Naive B cell (primary cell): Measurements from ENCODE around the gene RBM34. TPM values are rescaled to one million over a fixed set of nuclear protein-coding genes. Genes with fewer than 3 reads are reported as not detected.
"Not testable (repeated sequence)": the region's sequence is repeated elsewhere in the genome, so short reads cannot be mapped to it uniquely, and the experiment has no call there.

Experiments
- ATAC-seq, 2 donors: fragments of 150-1000 bp; cut with Tn5 transposase; 2 replicates each; pipeline ENCODE4 v1.10.0; 2021; ENCODE audit warnings: low read depth in 2 of 2, mild to moderate bottlenecking in 2 of 2, moderate library complexity in 2 of 2
- DNase-seq: peaks from one replicate; pipeline ENCODE4 v3.0.0; 2022
- H3K27ac Mint-ChIP-seq, 6 donors: one replicate each; pipeline ENCODE4 v1.8.0; 2020 to 2022; ENCODE audit warnings: mild to moderate bottlenecking in 6 of 6, mixed read lengths in 6 of 6, moderate library complexity in 5 of 6, inconsistent platforms in 2 of 6
- H3K27me3 Mint-ChIP-seq, 3 donors: one replicate each; pipeline ENCODE4 v1.8.0; 2021 to 2022; ENCODE audit warnings: mixed read lengths in 3 of 3, mild to moderate bottlenecking in 1 of 3
- H3K36me3 Mint-ChIP-seq, 2 donors: one replicate each; pipeline ENCODE4 v1.8.0; 2020 to 2022; ENCODE audit warnings: mixed read lengths in 2 of 2, inconsistent platforms in 1 of 2, mild to moderate bottlenecking in 1 of 2
- H3K4me1 Mint-ChIP-seq, 3 donors: one replicate each; pipeline ENCODE4 v1.8.0; 2020 to 2022; ENCODE audit warnings: mixed read lengths in 3 of 3, inconsistent platforms in 1 of 3, mild to moderate bottlenecking in 1 of 3, moderate library complexity in 1 of 3
- H3K4me3 Mint-ChIP-seq, 8 donors: one replicate each; pipeline ENCODE4 v1.8.0; 2020 to 2022; ENCODE audit warnings: mild to moderate bottlenecking in 8 of 8, mixed read lengths in 8 of 8, moderate library complexity in 8 of 8, inconsistent platforms in 2 of 8
- H3K9me3 Mint-ChIP-seq, 7 donors: one replicate each; pipeline ENCODE4 v1.8.0; 2020 to 2022; ENCODE audit warnings: mixed read lengths in 7 of 7, mild to moderate bottlenecking in 5 of 7, inconsistent platforms in 2 of 7, moderate library complexity in 1 of 7
- polyA plus RNA-seq, 6 donors: library from polyadenylated mRNA; unstranded; fragments of 300-500 nt; fragmentation: Illumina TruSeq; gene quantifications; one replicate each; pipeline ENCODE4 v1.2.3, GENCODE V29; 2021; ENCODE audit warnings: low read depth in 6 of 6

The RBM34 gene
- polyA plus RNA-seq, 6 donors from 2014 or later: 35.0 to 73.8 (median 69.7) TPM

GRCh38 chr1:235102259-235102582, 58.8 kb downstream of the RBM34 start:
- Mint-ChIP-seq H3K36me3 (no peaks in the 10 kb centered on the region), H3K27me3 (peaks cover 0 to 5% (median 0%) of the 10 kb centered on the region in 3 donors), H3K9me3 (no peaks in the 10 kb centered on the region), H3K4me3 (no peak overlapping the region), H3K4me1 (peaks cover 14 to 22% (median 15%) of the 10 kb centered on the region in 3 donors), H3K27ac (no peak overlapping the region)
- no peak for DNase-seq
- no peak for ATAC-seq

- H3K9me3 Mint-ChIP-seq: no peaks in the 10 kb centered on the region
- H3K4me3 Mint-ChIP-seq: no peak overlapping the region
- DNase-seq: no peak
- H3K27ac Mint-ChIP-seq: no peak overlapping the region
- no peak for ATAC-seq
- no peaks in the 10 kb centered on the region for H3K36me3 Mint-ChIP-seq
- peaks cover 14 to 22% (median 15%) of the 10 kb centered on the region in 3 donors for H3K4me1 Mint-ChIP-seq
- peaks cover 0 to 5% (median 0%) of the 10 kb centered on the region in 3 donors for H3K27me3 Mint-ChIP-seq
Observed at GRCh38 chr1:235101558-235102258, 59.3 kb downstream of the RBM34 start.

GRCh38 chr1:235100194-235100772, 60.8 kb downstream of the RBM34 start:
- H3K4me1 Mint-ChIP-seq: peaks cover 14 to 22% (median 15%) of the 10 kb centered on the region in 3 donors
- H3K9me3 Mint-ChIP-seq: no peaks in the 10 kb centered on the region
- no peak for DNase-seq
- no peak for ATAC-seq
- H3K27ac Mint-ChIP-seq: no peak overlapping the region
- H3K4me3 Mint-ChIP-seq: no peak overlapping the region
- H3K27me3 Mint-ChIP-seq: peaks cover 0 to 5% (median 0%) of the 10 kb centered on the region in 3 donors
- H3K36me3 Mint-ChIP-seq: no peaks in the 10 kb centered on the region

GRCh38 chr1:235098991-235099390, 62.1 kb downstream of the RBM34 start:
- DNase-seq (no peak), ATAC-seq (no peak)
- H3K4me1 Mint-ChIP-seq: peaks cover 3 to 12% (median 5%) of the 10 kb centered on the region in 3 donors
- no peaks in the 10 kb centered on the region for H3K36me3 Mint-ChIP-seq
- peak overlapping the region in 1 of 8 donors; percentile 5 for H3K4me3 Mint-ChIP-seq
- no peak overlapping the region for H3K27ac Mint-ChIP-seq
- no peaks in the 10 kb centered on the region for H3K9me3 Mint-ChIP-seq
- H3K27me3 Mint-ChIP-seq: peaks cover 0 to 9% (median under 1%) of the 10 kb centered on the region in 3 donors

- peaks cover 6 to 13% (median 7%) of the 10 kb centered on the region in 3 donors for H3K4me1 Mint-ChIP-seq
- H3K27me3 Mint-ChIP-seq: peaks cover 0 to 9% (median 5%) of the 10 kb centered on the region in 3 donors
- no peaks in the 10 kb centered on the region for H3K36me3 Mint-ChIP-seq
- H3K9me3 Mint-ChIP-seq: no peaks in the 10 kb centered on the region
- no peak for ATAC-seq
- no peak for DNase-seq
- H3K4me3 Mint-ChIP-seq: no peak overlapping the region
- no peak overlapping the region for H3K27ac Mint-ChIP-seq
Observed at GRCh38 chr1:235098547-235098946, 62.5 kb downstream of the RBM34 start.

- not testable (repeated sequence) for H3K4me3 Mint-ChIP-seq, H3K27ac Mint-ChIP-seq, H3K27me3 Mint-ChIP-seq, H3K36me3 Mint-ChIP-seq, ATAC-seq, H3K9me3 Mint-ChIP-seq, DNase-seq
- H3K4me1 Mint-ChIP-seq: peaks cover 7 to 14% (median 7%) of the 10 kb centered on the region in 3 donors
Observed at GRCh38 chr1:235097501-235097900, 63.5 kb downstream of the RBM34 start.

- DNase-seq: no peak
- ATAC-seq: no peak
- peaks cover 0 to 9% (median 5%) of the 10 kb centered on the region in 3 donors for H3K27me3 Mint-ChIP-seq
- H3K27ac Mint-ChIP-seq: peak overlapping the region in 1 of 6 donors; percentile 1
- H3K4me1 Mint-ChIP-seq: peaks cover 7 to 9% (median 7%) of the 10 kb centered on the region in 3 donors
- H3K36me3 Mint-ChIP-seq: no peaks in the 10 kb centered on the region
- H3K9me3 Mint-ChIP-seq: no peaks in the 10 kb centered on the region
- H3K4me3 Mint-ChIP-seq: no peak overlapping the region
Observed at GRCh38 chr1:235095938-235096562, 65.0 kb downstream of the RBM34 start.

GRCh38 chr1:235093696-235094592, 67.1 kb downstream of the RBM34 start:
- Mint-ChIP-seq H3K36me3 (no peaks in the 10 kb centered on the region), H3K4me3 (peak overlapping the region in 1 of 8 donors; percentile 22)

GRCh38 chr1:235093013-235093695, 67.9 kb downstream of the RBM34 start:
- Mint-ChIP-seq H3K27ac (no peak overlapping the region), H3K4me3 (no peak overlapping the region), H3K27me3 (peaks cover 5 to 13% (median 6%) of the 10 kb centered on the region in 3 donors), H3K9me3 (no peaks in the 10 kb centered on the region), H3K36me3 (no peaks in the 10 kb centered on the region), H3K4me1 (peaks cover 6 to 7% (median 7%) of the 10 kb centered on the region in 3 donors)
- DNase-seq (no peak), ATAC-seq (peak in 1 of 2 donors; percentile 10)

More at GRCh38 chr1:235093696-235094592, 67.1 kb downstream of the RBM34 start:
- peaks cover 7% of the 10 kb centered on the region in 3 donors for H3K4me1 Mint-ChIP-seq
- peaks cover 5 to 15% (median 6%) of the 10 kb centered on the region in 3 donors for H3K27me3 Mint-ChIP-seq
- DNase-seq (peak; percentile 67), ATAC-seq (peak; percentile 90 to 96)
- peak overlapping the region in 2 of 6 donors; percentile 48 to 70 for H3K27ac Mint-ChIP-seq
- no peaks in the 10 kb centered on the region for H3K9me3 Mint-ChIP-seq

- not testable (repeated sequence) for H3K27ac Mint-ChIP-seq
Observed at GRCh38 chr1:235092415-235092814, 68.6 kb downstream of the RBM34 start.

GRCh38 chr1:235092045-235092406, 69.0 kb downstream of the RBM34 start:
- not testable (repeated sequence) for ATAC-seq, H3K36me3 Mint-ChIP-seq, H3K9me3 Mint-ChIP-seq, H3K27me3 Mint-ChIP-seq, H3K27ac Mint-ChIP-seq, DNase-seq, H3K4me1 Mint-ChIP-seq, H3K4me3 Mint-ChIP-seq

More at GRCh38 chr1:235092415-235092814, 68.6 kb downstream of the RBM34 start:
- not testable (repeated sequence) for H3K27me3 Mint-ChIP-seq, H3K4me1 Mint-ChIP-seq, H3K4me3 Mint-ChIP-seq, H3K36me3 Mint-ChIP-seq, ATAC-seq, H3K9me3 Mint-ChIP-seq, DNase-seq

- H3K4me1 Mint-ChIP-seq: not testable (repeated sequence)
Observed at GRCh38 chr1:235091319-235092044, 69.6 kb downstream of the RBM34 start.

More at GRCh38 chr1:235091319-235092044, 69.6 kb downstream of the RBM34 start:
- H3K36me3 Mint-ChIP-seq, DNase-seq, ATAC-seq, H3K9me3 Mint-ChIP-seq, H3K27ac Mint-ChIP-seq, H3K27me3 Mint-ChIP-seq, H3K4me3 Mint-ChIP-seq: not testable (repeated sequence)
